ENCODE data around the gene FOXE1.

FOXE1 gene

DNA sequence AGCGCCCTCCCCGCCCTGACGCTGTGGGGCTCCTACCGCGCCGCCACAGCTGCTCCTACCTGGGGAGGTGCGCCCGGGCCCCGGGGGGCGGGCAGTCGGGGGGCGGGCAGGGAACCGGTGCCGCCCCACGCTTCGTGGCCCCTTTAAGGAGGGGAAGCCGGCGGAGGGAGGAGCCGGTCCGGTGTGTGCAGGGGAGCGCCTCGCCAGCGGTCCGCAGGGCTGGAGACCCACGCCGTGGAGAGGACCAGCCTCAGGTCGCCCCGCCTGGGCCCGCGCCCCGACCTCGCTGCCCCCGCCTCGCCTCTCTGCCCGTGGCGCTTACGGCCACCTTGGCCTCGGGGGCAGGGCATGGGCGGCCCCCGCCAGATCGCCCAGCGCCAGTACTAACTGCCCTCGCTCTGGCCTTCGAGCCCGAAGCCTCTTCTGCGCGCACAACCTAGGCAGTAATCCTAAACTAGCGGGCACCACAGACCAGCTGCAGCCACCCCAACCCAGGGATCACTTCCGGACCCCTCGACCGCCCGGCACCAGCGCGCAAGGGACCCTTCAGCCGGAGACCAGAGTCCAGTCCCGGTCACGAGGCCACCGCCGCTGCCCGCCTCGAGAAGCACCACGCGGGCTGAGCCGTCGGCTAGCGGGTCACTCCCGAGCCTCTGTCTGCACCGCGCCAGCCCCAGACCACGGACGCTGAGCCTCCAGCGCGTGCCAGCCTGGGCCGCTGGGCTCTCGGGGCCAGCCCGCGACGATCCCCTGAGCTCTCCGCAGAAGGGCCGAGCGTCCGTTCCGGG is at the start of gene FOXE1:
TSS of gene FOXE1 (plus strand) at position 171 of the 788 bp plus-strand sequence. CDS start 689 bp downstream, outside the sequence.
- DNase-seq: no peak

DNA sequence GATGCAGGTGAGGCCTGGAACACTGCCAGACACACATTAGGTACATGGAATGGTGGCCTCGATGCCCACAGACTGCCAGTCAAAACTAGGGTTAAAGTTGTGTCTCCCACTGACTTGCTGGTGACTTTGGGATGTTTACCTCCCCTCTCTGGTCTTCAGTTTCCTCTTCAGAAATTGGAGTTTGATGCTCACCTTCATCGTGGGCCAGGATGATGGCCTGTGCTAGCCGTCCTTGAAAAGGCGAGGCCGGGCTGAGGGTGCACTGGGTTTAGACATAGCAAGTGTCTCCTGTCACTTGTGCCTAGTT is 49.0 kb upstream of the FOXE1 start:
- no peak for DNase-seq

DNA sequence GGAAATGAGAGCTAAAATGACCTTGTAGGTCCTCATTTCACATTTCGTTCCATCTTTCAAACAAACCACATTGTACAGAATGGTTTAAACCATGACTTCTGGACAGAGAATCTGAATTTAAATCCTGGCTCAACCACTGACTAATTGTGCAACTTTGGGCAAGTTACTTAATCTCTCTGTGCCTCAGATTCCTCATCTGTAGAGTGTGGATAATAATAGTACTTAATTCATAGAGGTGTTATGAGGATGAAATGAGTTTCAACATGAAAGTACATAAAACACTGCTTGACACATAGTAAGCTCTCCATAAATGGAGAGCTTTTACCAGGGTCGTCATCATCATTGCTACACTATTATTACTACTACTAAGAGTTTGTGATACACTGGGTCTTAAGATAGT is 46.3 kb upstream of the FOXE1 start:
- no peak for DNase-seq

DNA sequence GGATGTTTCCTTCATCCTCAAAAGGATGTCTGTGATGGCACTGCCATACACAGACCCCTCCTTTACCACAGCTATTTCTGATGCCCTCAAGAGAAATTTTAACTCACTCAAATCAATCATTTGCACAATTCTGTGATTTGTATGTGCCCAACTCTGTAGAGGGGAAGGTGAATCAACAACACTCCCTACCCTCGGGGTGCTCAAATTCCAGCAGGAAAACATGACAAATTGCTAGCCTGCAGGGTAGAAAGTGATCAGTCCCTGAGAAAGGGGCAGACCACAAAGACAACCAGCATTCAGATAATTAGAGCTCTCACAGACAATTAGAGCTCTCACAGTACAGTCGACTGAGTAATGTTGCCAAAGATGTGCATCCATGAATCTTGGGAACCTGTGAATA is 45.3 kb upstream of the FOXE1 start:
- no peak for DNase-seq

DNA sequence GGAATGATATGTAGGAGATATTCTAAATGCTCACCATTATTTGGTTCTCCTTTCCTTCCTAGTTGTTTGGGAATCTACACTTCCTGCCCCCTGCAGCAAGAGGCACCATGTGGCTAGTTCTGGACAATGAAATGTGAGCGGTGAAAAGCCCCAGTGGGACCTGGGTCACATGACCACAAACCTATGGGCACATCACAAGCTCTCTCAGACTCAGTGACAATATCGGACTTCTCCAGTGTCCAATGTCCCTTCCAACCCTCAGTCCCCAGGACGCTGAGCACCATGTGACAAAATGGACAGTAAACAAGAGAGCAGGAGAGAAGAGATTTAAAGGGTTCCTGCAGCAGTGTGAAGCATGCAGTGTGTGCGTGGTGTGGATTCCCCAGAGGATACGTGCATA is 44.6 kb upstream of the FOXE1 start:
- DNase-seq: no peak

DNA sequence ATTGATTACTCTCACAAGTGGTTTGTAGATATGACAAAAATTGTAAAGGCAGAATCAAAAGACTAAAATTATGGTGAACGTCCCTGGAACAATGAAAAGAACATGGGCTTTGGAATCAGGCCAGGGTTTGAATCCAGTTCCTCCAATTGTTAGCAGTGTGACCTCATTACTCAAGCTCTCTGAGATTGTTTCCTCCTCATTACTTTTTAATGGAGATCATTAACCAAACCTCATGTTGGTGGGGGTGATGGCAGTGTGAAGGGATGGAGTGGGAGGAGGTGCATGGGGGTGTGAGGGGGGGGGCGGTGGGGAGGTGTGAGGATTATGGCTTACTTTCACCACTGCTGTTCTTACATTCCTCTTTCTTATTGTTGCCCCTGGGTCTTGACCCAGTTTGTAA is 44.1 kb upstream of the FOXE1 start:
- no peak for DNase-seq

DNA sequence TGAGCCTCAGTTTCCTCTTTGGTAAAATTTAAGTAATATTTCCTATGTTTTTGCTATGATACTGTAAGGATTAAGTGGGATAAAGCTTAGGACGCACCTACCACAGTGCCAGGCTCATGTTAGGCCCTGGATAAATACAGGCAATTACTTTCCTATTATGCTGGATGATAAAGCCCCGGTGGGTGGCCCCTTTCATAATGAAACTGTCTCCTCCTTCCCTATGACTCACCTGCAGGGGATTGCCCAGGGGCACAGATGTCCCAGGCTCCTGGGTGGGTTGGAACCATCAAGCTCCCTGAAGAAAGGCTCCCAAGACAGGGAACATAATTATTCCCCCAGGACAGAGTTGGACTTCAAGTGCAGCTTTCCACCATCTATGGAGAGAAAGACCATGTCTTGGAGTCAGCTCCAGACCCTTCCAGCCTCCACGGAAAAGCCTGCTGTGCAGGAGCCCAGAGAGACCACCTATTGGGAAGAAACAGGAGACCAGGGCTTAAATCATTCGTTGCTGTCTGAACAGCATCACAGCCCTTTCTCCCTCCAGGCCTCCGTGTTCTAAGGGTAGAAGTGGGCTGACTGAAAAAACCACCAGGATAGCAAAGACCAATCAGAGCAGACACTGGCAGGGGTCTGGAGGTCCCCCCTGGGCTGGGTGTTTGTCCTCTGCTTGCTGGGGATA is 43.2 kb upstream of the FOXE1 start:
- no peak for DNase-seq

DNA sequence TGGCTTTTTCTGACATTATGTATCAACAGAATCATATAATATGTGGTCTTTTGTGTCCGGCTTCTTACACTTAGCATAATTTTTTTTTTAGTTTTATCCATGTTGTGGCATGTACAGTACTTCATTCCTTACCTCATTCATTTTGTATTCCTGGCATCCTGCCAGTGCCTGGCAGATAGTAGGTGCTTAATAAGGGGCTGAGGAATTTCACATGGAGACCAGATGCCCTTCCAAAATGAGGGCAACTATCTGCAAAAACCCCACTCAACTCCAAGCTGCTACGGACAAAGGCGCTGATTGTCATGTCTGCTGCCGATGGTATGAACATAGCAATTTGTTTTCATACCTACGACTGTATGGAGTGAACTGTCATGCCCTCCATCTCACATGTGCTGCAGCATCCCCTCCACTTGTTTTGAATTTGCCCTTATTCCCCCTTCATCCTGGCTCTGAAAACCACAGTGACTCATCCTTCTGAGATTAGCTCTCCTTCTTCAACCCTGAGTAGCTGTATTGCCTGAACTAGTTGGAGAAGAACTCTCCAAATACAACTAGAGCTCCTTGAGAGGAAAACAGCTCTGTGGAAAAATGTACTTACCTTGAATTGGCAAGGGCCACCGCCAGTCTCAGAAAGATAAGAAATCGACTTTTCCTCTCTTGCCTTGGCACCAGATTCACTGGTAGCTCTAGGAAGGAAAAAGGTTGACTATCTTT is 41.3 kb upstream of the FOXE1 start:
- DNase-seq: no peak

DNA sequence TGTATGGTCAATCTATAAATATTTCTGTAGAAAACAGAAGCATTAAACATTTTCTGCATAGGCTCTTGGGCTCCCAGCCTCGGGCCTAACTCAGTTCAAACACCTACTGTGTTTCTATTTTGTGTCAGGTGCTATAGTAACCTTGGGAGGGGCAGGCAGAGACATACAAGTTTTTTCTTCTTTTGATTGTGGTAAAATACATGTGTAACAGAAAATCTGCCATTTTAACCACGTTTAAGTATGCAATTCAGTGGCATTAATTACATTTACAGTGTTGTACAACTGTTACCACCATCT is 40.8 kb upstream of the FOXE1 start:
- DNase-seq: no peak

DNA sequence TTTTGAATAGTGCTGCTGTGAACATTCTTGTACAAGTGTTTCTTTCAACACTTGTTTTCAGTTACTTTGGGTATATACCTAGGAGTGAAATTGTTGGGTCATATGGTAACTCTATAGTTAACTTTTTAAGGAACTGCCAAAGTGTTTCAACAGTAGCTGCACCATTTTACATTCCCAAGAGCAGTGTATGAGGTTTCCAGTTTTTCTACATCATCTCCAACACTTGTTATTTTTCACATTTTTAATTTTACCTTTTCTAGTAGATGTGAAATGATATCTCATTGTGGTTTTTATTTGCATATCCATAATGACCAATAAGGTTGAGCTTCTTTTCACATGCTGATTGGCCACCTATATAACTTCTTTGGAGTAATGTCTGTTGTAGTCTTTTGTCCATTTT is 40.0 kb upstream of the FOXE1 start:
- DNase-seq: no peak

DNA sequence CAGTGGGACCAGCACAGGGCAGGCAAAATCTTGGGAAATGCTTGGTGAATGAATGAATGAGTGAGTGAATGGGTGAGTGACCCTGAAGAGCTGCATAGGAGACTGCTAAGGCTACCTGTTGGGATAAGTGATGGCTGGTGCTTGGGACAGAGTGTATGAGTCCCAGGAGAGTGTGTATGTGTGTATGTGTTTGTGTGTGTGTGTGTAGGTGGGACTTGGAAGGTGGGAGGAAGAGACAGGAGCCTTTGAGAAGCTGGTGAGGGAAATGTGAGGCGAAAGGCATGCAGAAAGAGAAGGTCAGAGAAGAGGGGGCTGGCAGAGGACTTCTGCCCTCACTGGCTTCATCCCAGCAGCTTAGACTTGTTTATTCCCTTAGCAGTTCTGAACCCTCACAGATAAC is 33.3 kb upstream of the FOXE1 start:
- DNase-seq: no peak

DNA sequence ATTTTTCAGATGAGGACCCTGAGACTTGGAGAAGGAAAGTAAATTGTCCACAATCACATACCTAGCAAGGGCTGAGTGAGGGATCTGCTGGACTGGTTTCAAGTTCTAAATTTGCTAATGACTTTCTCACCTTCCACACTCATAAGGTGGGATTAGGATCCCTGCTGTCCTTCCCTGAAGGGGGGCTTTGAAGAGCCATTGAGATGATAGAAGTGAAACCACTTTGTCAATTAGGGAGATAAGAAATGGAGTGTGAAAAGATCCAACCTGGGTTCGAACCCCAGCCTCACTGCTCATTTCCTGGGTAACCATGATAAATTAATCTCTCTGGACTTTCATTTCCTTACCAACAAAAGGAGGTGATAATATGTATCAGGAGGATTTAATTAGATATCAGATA is 32.7 kb upstream of the FOXE1 start:
- DNase-seq: no peak

DNA sequence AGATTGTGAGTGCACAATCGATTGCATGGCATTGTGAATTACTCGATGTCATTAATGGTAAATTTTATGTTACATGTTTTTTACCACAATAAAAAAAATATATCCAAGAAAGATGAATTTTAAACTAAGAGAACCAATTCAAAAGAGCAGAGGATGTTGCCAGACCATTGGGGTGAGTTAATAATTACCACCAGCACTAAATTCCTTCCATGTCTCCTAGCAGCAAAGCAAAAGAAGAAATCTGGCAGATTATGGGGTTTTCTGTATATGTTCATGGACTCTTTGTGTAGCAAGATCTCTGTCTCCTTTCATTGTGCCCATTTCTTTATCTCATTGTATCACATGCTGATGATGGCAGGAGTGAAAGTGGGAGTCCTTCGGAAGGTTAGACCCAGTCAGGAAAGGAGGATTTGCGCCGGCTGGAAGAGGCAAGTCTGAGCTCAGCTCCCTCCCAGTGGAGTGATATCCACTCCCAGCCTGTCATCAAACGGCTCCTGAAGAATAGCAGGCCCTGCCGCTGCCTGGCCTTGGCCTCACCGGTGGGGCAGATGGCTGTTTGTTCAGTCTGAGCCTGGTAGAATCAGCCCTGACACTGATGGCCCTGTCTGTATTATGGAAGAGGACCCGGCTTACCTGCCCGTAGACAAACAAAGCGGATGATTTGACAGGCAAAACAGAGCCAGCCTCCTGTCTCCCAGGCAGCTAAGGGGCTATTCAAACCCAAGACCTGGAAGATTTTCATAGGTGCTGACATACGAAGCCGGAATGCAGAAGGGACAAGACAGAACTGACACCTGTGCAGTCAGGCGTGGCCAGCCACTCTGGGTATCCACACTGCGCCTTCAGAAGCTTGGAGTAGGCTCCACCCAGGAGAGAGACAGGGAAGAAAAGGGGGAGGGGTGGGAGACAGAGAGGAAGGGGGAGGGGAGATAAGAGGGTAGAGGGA is 21.9 kb upstream of the FOXE1 start:
- no peak for DNase-seq

DNA sequence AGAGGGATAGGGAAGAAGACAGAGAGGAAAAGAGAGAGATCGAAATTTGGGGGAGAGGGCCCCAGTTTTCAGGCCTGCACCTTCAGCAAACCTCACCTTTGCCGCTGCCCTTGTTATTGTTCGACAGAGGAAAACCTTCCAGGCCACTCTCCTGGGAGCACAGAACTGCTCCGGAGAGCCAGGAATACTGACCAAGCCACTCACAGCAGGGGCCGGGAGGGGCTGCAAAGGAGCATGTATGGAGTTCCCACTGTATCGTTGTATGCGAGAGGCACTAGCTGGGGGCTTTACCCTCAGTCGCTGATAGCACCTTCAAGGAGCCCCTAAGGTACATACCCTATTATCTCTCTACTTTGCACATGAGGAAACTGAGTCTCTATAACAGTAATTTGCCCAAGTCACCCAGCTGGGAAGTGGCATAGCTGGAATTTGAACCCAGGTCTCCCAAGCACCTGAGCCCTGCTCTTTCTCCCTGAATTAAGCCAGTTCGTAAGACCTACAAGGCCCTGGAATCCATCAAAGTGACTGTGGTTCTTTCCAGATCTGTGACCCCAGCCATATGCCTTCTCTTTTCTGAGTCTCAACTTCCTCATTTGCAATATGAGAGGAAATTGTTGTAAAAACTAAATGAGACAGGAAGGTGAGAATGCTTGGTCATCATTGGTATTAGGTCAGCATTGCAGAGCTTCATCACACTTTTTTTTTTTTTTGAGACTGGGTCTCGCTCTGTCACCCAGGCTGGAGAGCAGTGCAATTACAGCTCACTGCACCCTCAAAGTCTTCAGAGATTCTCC is 21.0 kb upstream of the FOXE1 start:
- no peak for DNase-seq

DNA sequence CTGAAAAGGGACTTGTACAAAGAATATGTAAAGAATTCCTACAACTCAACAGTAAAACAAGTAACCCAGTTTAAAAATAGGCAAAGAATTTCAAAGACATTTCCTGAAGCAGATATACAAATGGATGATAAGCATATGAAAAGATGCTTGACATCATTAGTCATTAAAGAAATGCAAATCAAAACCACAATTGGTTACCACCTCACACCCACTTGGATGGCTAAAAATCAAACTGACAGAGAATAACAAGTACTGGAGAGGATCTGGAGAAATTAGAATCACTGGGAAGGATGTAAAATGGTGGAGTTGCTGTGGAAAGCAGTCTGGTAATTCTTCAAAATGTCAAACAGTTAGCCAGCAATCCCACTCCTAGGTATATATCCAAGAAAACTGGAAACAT is 12.5 kb upstream of the FOXE1 start:
- DNase-seq: no peak

DNA sequence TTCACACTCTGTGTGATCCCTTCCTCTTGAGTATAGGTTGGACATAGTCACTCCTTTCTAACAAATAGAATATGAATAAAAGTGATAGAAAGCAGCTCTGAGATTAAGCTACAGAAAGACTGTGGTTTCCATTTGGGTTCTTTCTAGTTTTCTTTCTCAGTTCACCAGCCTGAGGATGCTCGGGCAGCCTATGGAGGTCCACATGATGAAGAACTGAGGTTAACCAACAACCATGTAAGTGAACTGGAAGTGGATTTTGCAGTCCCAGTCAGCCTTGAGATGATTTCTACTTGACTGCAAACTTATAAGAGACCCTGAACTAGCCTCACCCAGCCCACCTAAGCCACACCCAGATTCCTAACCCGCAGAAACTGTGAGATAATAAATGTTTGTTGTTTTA is 10.1 kb upstream of the FOXE1 start:
- DNase-seq: no peak

DNA sequence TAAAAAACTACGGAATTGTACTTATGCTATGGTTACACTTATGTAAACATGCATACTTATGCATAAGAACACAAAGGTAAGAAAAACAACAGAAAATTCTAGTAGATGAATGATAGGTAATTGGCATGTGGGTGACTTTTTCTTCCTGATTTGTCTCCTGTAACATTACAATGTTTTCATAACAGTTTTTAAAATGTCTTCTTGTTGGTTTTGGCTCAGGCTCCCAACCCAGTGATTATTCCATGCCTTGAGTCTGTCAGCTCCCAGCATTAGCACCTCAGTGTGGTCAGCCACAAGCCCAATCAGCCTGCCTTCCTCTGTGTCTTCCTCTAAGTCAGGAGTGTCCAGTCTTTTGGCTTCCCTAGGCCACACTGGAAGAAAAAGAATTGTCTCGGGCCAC is 7.9 kb upstream of the FOXE1 start:
- no peak for DNase-seq

DNA sequence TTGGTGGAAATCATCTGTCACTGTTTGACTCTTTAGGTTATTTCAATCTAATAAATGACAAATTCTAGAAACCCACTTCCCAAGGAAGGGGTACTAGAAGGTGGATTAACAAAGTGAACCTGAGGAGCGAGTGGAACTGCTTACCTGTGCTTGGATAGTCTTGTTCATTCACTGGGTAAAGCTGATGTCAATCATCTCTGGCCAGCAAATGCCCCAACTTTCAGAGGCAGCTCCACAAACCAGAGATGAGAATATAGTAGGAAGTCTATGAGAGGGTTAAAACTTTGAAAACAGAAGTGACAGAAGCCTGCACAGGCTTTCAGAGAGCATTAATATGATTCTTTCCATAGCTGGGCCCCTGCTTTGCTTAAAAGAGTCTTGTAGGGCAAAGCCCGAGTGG is 7.3 kb upstream of the FOXE1 start:
- DNase-seq: no peak

DNA sequence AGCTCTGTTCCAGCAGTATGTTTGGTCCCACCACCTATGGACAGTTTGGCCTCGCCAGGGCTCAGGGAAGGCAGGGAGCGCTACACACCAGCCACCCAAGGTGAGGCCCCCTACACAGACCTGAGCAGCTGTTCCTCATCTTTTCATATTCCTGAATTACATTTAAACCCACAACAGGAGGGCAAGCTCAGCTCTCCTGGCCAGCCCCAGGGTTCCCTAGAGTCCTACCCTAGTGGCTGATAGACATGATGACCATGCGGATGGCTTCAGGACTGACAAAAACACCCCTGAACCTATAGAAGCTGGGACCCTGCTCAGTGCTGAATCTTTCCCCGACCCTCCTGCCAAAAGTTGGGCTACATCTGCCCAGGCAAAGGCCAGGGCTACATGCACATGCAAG is 6.7 kb upstream of the FOXE1 start:
- DNase-seq: no peak

DNA sequence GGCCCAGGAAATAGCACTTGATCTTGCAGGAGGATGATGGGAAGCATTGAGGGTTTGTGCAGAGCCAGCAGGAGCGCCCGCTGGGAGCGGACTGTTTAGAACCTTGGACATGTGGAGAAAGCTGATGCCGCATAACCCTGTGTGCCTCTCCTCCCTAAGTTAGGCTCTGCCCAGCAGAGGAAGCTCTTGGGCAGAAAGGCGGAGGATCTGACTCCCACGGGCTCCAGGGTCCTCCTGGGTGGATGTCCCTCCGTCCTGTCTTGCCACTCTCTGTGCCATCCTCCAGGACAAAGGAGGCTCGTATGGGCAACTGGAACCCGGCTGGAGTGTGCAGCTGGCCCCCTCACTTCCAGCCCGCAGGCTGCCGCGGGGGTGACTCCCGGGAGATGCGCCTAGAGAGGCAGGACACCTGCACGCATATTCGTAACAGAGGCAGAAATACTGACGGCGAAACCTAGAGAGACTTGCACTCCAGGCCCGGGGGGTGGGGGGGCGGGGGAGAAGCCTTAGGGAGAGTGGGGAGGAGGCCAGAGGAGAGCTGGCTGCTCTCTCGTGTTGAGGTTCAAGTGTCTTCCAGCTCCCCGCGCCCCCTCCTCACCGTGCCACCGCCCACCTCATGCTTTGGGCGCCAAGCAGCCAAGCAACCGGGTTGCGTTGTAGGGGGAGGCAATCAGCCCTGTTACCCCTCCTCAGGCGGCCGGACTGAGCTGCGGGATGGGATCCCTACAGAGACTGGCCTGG is 5.4 kb upstream of the FOXE1 start:
- DNase-seq: no peak

DNA sequence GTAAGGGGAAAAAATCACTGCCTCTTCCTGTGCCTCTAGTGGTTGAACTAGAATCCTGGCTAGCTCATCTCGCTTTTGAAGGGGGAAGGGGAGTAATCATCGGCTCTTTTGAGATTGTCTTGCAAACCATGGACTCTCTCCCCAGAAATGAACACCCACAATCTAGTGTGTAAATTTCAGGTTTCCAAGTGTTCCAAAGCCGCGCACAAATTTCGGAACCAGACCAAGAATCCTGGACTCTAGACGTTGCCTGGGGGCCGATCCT is 4.9 kb upstream of the FOXE1 start:
- DNase-seq: no peak

All from stimulated activated CD4-positive, alpha-beta T cell treated with anti-CD3 and anti-CD28 coated beads, Interleukin-12 subunit alpha, Interleukin-12 subunit beta, amount 100 ng/mL, for 4 hours (primary cell).